Measurements from ENCODE around the gene FBXW7.

The FBXW7 gene

GRCh38 chr4:152340818-152341217 lies 195.1 kb downstream of the FBXW7 start:
- no peak for DNase-seq (ENCODE audit: low read depth in 1 of 2, low spot score in 1 of 2)

GRCh38 chr4:152339576-152339975 lies 196.3 kb downstream of the FBXW7 start:
- DNase-seq (ENCODE audit: low read depth in 1 of 2, low spot score in 1 of 2) = no peak

DNA sequence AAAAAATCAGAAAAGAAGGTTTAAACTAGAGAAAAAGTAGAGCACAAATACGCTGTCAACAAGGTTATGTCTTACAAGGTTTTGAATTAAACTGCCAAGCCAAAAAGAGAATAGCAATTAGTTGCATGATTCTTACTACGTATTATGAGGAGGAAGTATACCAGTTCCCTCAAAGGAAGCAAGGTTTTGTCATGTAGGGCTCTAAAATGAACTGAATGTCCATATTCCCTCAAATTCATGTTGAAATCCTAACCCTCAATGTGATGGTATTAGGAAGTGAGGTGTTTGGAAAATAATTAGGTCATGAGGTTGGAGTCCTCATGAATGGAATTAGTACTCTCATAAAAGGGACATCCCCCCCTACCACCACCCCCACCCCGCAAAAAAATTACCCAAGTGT lies 201.0 kb downstream of the FBXW7 start:
- no peak for DNase-seq (ENCODE audit: low read depth in 1 of 2, low spot score in 1 of 2)

DNA sequence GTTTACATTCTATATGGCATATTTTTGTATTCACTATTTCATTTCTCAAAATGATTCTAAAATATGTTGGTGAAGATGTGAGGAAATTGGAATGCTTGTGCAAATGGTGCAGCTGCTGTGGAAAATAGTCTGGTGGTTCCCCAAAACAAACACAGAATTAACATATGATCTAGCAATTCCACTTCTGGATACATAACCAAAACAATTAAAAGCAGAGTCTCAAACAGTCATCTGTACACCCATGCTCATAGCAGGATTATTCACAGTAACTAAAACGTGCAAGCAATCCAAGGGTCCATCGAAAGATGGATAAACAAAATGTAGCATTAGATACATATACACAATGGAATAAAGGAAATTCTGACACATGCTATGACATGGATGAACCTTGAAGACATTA lies 204.8 kb downstream of the FBXW7 start:
- no peak for DNase-seq (ENCODE audit: low read depth in 1 of 2, low spot score in 1 of 2)

GRCh38 chr4:152328582-152328981 lies 207.3 kb downstream of the FBXW7 start:
- no peak for DNase-seq (ENCODE audit: low read depth in 1 of 2, low spot score in 1 of 2)

DNA sequence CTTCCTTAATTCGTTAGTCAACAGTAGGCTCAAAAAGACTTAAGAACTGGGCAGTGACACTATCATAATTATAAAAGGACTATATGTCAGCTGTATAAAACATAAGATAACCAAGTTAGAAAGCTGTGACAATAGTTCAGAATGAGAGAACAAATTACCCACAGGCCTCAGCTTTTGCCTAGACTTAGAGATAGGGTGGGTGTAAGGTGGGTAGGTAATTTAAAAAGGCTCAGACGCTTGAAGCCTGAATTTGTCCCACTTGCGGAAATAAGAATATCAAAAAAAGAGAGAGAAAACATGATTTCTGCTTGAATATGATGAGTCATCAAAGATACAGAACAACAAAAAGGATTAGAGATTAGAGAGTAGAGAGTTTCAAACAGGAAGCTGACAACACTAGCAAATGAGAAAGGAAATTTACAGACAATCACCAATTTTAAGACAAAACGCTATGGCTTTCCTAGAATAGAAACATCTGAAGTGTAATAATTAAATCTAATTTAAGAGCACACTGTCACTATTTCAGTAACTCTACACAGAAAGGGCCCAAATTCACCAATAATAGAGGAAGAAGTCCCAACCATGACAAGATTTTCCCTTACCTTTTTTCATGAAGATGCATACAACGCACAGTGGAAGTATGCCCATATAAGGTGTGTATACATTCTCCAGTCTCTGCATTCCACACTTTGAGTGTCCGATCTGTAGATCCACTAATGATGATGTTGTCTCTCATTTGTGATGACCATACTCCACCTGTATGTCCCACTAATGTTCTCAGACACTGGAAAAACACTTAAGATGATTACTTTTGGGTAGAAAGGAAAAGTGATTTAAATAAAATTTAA lies 208.1 kb downstream of the FBXW7 start:
- DNase-seq (ENCODE audit: low read depth in 1 of 2, low spot score in 1 of 2) = no peak

DNA sequence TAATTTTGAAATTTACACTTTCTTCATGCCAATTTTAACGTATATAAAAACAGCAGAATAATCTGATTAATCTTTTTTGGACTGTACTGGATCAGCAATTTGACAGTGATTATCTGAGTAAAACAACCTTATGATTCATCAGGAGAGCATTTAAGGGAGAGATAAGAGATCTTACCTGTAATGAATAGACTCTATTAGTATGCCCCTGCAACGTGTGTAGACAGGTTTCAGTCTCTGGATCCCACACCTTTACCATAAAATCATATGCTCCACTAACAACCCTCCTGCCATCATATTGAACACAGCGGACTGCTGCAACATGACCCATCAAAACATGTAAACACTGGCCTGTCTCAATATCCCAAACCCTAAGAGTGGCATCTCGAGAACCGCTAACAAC lies 210.1 kb downstream of the FBXW7 start:
- no peak for DNase-seq (ENCODE audit: low read depth in 1 of 2, low spot score in 1 of 2)

DNA sequence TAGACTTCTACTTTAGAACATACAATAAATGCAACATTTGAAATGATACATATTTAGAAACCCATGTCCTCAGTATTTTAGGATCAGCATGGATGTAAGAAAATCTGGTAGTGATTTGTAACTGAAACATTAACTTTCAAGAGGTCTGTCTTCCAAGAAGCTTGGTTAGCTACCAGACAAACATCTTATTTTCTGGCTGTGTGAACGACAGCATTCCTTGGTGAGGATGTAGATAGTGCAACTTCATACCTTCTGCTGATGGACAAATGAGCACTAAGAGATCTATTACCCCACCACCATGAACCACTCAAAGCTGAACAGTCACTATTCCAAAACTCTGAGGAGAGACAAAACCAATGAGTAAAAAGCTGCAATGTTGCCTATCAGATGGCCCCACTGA lies 212.7 kb downstream of the FBXW7 start:
- DNase-seq (ENCODE audit: low read depth in 1 of 2, low spot score in 1 of 2) = no peak

DNA sequence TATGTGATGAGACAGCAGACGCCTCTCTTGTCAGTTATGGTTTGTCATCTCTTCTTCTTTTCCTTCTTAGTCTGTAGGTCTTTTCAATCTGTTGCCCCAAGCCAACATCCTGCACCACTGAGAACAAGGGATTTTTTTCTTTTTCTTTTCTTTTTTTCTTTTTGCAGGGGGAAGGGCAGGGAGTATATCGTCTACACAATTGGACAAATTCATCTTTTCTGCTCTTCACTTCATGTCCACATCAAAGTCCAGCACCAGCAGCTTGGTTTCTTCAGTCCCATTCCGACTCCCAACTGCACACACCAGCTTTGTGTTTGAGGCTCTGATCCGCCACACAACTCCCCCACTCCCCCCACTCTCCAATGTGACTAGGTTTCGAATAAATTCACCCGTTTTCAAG lies 213.2 kb downstream of the FBXW7 start:
- no peak for DNase-seq (ENCODE audit: low read depth in 1 of 2, low spot score in 1 of 2)

DNA sequence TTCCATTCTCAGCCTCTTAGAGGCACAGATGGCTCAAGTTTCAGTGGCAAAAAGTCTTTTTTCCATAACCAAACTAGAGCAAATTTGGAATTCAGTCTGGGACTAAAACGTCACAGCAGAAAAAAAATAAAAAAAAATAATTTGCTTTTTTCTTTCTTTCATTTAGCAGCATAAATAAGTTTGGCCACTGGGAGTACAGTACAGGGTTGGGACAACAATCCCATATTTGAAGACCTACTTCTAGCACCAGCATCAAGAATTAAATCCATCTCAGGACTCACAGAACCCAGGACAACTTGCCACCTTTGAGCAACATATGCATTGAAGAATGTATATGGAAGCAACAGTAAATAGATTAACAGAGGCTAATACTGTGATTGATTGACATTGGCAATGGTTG lies 214.0 kb downstream of the FBXW7 start:
- DNase-seq (ENCODE audit: low read depth in 1 of 2, low spot score in 1 of 2) = no peak

- no peak for DNase-seq (ENCODE audit: low read depth in 1 of 2, low spot score in 1 of 2)
Observed at GRCh38 chr4:152321398-152321797, 214.5 kb downstream of the FBXW7 start.

- no peak for DNase-seq (ENCODE audit: low read depth in 1 of 2, low spot score in 1 of 2)
Observed at GRCh38 chr4:152316969-152317368, 218.9 kb downstream of the FBXW7 start.

DNA sequence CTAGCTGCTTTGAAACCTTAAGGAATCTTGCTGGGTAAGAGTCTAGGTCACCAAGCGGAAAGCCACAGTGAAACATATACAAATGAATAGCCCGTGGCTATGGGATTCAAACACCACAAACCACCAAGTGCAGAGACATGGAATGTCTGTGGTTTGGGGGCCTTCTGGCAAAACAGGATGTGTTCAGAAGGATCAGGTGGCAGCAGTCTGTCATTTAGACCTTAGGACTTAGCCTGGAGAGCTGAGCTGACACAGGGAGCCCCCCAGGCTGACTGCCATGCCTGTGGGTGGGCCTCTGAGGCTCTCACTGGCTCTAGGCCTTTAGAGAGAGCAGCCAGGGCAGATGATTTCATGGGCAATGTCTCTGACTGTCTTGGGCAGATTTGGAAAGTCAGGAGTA lies 225.6 kb downstream of the FBXW7 start:
- DNase-seq (ENCODE audit: low read depth in 1 of 2, low spot score in 1 of 2) = no peak

GRCh38 chr4:152309418-152309817 lies 226.5 kb downstream of the FBXW7 start:
- DNase-seq (ENCODE audit: low read depth in 1 of 2, low spot score in 1 of 2) = no peak

GRCh38 chr4:152308951-152309350 lies 226.9 kb downstream of the FBXW7 start:
- no peak for DNase-seq (ENCODE audit: low read depth in 1 of 2, low spot score in 1 of 2)

DNA sequence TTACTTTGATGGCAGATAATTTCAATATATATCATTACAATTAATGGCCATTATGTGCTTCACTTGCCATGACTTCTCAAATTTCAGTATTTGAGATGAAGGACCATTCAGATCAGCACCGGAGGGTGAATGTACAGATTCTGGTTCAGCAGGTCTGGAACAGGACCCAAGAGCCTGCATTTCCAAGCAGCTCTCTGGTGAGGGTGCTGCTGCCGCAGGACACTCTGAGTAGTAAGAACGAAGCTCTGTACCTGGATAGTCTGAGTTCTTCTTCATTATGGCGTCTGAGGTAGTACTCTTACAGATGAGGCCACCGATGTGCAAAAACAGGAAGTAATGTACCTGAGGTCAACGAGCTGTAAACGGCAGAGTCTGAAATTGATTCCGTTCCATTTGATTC lies 228.2 kb downstream of the FBXW7 start:
- DNase-seq (ENCODE audit: low read depth in 1 of 2, low spot score in 1 of 2) = no peak

DNA sequence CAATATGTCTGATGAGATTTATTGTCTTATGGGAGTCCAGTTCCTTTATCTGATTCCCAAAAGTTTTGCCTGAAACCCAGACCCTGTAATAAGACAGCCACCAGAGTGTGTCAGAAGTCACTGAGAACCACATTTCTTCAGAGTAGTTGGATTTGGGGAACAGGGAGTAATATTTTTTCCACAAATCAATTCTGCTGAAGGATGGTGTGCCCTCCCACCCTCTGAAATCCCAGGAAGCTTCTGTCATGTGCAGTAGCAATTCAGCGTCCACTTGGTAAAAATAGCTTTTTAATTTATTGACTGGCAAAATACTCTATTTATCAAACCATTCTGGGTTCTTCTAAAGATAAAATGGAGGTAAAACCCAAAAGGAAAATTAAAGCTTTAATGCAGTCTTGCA lies 229.4 kb downstream of the FBXW7 start:
- DNase-seq (ENCODE audit: low read depth in 1 of 2, low spot score in 1 of 2) = no peak

DNA sequence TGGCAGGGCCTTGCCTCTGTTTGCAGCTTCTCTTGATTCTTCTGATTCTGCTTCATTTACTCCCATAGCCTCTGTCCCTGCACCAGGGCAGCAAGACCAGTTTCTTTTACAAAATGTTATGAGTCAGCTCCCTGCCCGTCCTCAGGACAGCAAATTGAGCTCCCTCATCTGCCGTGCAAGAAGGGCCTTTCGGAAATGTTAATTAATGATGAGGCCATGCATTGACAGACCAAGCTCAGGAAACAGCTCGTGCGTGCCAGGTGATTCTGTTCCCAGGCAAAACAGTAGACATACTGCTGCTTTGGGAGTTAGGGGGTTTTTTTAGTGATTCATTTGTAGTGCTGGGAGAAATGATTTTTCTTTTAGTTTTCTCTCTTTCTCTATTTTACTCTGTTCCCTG lies 231.7 kb downstream of the FBXW7 start:
- no peak for DNase-seq (ENCODE audit: low read depth in 1 of 2, low spot score in 1 of 2)

DNA sequence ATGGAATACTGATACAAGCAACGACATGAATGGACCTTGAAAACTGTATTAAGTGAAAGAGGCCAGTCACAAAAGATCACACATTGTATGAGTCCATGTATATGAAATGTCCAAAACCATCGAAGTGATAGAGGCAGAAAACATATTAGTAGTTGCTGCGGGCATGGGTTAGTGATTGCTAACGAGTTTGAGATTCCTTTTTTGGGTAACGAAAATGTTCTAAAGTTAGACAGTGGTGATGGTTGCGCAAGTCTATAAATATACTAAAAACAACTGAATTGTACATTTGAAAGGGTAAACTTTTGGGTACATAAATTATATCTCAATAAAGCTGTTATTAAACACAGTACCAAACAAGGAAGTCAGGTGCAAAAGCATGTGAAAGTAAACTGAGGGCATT lies 234.5 kb downstream of the FBXW7 start:
- DNase-seq (ENCODE audit: low read depth in 1 of 2, low spot score in 1 of 2) = no peak

- no peak for DNase-seq (ENCODE audit: low read depth in 1 of 2, low spot score in 1 of 2)
Observed at GRCh38 chr4:152299553-152299952, 236.3 kb downstream of the FBXW7 start.

- no peak for DNase-seq (ENCODE audit: low read depth in 1 of 2, low spot score in 1 of 2)
Observed at GRCh38 chr4:152296386-152296785, 239.5 kb downstream of the FBXW7 start.

GRCh38 chr4:152294765-152295164 lies 241.1 kb downstream of the FBXW7 start:
- DNase-seq (ENCODE audit: low read depth in 1 of 2, low spot score in 1 of 2) = no peak

- no peak for DNase-seq (ENCODE audit: low read depth in 1 of 2, low spot score in 1 of 2)
Observed at GRCh38 chr4:152294331-152294730, 241.6 kb downstream of the FBXW7 start.
